GM18519 (cell line): ENCODE data around the gene TBX21.

Experiments used
- ATAC-seq: cut with Tn5 transposase; IDR thresholded peaks from one replicate; pipeline ENCODE4 v1.9.1; 2021; ENCODE audit warnings: mild to moderate bottlenecking, moderate library complexity; ENCODE audit not compliant: unreplicated experiment, low FRiP score

TBX21 gene

DNA sequence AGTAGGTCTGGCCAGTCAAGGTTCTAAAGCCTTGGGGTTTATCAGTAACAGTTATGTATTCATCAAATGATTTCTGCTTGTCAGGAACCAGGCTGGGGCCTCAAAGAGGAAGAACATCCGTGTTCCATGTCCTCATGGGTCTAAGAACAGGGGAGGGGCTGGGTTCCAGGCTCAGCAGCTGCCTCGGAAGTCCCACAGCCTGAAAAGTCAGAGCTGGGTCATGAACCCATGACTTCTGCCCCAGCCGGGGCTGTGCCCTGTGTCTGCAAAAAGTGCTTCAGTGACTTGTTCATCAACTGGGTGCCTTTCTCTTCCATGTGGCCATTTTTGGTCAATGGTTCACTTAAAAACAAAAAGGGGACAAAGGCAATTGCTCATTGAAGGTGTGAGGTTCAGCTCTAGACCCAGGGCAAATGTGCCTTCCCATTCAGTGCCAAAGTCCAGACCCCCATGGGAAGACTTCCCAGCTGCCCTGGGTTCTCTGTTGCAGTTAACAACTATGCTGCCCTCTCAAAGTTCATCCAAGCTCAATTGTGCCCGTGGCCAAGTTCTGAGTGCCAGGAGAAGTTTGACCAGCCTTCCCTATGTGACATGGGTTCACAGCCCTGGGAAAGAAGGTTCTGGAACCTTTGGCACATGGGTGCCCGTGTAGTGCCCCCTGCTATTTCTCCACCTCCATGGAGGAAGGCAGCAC lies 20.6 kb upstream of the TBX21 start:
- no peak for ATAC-seq

DNA sequence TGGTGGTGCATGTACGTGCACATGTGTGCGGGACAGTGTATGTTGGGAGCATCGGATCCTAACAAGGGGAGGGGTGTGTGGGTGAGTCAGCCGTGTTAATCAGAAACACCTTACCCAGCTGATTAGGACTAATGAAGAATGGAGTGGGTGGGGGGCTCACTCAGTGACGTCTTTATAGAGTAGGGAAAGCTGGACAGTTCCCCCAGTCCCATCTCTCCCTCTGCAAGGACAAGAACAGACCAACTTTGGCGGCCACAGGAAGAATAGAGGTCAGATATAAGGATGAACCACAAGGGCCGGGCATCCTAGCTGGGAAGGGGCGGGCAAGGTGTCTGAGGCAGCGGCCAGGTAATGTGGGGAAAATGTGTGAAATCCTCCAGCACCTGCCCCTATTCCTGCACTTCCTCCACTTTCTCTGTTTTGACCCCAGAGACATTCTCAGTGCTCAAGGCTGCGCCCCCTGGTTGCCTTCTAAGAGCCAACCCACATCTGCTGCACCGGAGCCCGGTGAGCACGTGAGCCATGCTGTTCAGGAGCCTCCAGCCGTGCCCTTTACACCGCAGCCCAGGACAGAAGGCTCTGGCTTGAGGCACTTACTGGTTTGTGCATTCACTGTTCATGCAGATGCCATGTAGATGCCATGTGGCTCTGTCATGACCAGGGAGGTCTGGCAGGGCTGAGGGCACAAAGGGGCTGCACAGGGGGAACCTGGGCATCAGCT lies 18.9 kb upstream of the TBX21 start:
- no peak for ATAC-seq

DNA sequence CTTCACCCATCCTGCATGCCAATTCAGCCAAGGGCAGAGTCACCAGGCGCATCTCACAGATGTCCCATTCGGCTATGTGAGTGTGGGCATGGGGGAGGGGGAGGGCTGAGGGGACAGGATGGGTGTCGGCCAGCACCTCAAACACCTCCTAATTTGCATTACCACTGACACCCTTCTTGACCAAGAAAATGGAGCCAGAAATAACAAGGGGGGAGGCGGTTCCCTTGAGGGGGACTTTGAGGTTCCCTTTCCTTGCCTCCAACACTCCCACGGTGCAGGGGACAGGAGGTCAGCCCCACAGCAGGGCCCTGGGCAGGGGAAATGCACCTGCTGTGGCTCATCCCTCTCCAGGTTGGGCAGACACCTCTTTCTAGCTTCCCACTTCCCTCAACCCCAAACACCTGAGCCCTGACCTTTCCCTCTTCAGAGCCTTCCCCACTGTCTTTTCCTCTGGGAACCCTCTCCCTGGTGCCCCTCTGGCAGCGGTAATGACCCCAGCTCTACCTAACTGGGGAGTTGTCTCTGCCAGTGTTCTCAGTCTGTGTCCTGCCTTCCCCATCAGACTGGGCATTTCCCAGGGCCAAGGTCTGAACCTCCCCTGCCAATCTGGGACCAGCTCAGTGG lies 18.2 kb upstream of the TBX21 start:
- ATAC-seq: no peak

DNA sequence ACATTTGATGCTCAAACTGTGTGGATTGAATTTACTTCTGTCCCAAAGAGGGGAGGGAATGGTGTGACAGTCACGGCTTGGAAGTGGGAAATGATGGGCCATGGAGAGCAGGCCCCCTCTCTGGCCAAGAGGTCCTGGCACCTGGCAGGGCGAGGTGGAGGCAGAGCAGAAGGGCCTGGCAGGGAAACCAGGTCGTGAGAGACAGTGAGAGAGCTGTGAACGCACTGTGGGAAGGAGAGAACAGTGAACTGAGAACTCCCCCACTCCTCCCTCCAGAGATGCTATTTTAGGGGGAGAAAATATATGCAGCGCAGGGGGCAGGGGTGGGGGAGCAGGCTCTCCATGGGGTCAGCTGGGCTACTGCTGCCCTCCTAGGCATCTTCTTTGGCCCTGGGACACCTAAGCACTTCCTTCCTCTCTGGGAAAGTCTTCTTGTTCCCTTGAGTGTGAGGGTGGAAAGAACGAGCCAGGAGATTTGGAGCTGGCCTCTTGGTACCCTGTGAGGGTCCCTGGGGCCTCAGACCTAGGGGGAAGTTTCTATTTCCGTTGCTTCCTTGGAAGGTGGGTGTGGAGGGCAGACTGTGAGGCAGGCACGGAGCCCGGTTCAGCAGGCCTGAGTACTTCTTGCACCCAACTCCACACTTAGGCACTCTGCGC lies 17.2 kb upstream of the TBX21 start:
- no peak for ATAC-seq

DNA sequence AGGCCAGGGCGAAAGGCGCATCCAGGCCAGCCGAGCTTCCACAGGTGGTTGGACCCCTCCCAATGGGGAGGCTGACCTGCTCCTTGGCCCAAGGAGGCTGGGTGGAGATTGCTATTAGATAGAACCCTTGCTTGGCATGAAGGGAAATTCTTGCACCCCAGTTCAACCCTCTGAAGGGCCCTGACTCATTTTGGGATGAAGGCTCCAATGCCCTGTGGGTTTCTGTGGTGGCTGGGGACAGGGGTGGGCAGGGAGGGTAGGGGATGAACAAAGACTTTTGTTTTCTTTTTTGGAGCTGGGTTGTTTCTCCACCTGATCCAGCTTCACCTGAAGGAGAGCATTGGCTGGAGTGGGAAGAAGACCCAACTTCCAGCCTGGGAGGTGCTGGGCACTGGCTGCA lies 16.7 kb upstream of the TBX21 start:
- no peak for ATAC-seq

DNA sequence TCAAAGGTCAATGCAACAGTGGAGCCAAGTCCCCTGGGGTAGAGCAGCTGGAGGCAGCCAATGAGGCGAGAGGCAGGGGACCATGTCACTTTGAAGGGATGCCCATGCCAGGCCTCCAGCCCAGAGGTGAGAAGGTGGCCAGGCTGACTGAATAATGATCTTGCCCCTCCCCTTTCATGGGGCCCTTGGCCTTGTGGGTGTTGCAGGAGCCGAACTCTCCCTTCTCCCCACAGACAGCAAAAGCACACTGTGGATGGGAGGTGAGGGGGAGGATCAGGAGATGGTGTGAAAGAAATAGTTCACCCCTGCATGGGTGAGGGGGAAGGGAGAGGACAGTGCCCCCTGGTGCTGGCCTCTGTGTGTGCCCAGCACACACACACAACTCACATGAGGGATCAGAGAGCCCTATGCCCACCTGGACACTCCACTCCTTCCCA lies 15.8 kb upstream of the TBX21 start:
- ATAC-seq: no peak

DNA sequence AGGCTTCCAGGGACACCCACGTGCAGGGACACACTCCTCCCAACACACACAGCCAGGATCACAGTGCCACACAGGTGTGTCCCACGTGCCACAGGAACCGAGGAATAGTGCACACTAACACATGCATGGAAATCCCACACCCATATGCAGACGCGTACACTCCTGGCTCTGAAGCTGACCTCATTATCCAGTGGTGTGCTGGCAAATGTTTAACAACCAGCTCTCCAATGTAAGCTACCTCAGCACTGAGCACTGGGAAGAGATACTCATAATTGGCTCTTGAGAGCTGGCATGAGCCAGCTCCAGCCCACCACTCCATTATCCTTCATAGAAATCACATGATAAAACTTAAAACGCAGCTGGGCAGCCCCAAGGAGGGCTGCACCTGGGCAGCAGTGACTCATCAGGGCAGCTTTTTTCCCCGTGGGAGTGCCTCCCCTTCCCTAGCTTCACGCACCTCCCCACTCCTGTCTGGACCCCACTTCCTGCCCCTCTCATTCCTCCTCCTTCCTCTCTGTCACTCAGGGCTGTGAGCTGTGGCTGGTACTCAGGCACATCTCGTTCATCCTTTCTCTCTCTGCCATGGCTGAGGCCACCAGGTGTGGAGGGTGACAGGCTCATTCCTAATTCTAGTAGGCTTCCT lies 14.9 kb upstream of the TBX21 start:
- ATAC-seq: no peak

DNA sequence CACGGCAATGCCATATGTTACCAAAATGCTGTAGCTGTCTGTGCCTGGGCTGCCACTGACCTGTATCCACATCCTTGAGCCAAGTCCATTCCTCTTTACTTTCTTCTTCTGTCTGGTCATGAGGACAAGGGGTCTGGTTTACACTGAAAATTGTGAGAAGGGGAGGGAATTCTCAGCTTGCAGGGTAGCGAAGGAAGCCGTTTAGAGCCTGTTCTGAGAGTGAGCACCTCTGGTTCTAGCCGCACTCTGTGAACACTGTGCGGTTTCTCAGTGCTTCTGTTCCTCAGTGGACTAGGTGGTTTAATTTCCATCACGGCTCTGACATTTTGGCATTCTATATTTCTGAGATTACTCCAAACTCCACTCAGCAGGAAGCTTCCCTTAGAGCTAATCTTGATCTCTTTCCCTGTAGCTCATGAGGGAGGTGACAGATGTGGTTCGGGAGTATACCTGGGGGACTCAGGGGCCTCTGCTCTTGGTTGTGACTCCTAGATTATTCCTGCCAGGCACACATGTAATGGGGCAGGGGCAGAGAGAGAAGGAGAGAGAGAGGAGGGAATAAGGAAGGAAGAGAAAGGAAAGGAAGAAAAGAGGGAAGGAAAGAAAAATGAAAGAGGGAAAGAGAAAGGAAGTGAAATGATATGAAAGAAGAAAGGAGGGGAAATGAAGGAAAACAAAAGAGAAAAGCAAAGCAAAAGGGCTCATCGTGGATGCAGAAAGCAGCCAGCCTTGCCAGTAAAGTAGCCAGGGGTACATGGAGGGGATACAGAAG lies 14.2 kb upstream of the TBX21 start:
- no peak for ATAC-seq

DNA sequence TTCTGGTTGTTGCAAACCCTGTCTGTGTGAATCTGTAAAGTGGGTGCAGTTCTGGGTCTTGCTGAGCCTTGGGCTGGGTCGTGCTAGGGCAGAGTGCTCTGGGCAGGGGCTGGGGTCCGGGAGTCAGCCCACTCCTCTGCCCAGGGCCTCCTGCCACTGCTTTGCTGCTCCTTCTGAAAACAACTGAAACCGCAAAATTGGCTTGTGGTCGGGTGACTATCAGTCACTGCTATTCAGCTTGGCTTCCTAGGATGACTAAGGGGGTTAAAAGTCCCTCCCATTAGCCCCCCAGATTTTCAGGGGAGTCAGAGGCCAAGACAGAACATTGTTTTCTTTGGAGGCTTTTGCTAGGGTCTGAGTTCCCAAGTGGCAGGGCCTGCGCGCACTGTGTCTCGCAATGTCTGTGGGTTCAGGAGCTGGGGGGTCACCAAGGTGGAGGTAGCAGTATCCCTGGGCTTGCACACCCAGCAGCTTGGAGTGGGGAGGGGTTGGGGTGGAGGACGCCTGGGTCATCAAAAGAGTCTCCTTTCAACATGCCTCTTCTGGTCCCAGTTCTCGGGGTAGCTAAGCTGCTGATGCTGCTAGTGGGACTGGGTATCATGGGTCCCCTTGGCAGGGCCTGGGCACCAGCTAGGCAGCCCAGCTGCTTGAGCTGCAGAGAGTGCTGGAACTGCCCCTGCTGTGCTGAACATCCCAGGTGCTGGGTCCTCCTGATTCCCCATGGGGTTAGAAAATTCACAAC lies 13.5 kb upstream of the TBX21 start:
- ATAC-seq: no peak

DNA sequence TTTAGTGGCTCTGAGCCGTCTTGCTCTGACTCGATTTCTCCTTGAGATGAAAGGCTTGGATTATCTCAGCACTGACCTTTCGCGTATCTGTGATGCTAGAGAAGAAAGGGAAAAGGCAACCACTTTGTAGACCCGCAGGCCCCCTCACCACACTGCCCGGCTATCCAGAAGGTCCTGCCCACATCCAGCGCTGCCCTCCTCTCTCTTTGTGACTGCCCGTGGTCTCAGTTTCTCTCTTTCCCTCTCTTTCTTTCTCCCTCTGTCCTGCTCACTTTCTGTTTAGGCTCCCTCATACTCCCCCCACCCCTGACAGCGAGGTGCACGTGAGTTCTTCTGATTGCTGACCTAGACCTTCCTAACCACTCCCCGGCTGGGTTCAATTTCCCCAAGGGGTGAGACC lies 12.8 kb upstream of the TBX21 start:
- no peak for ATAC-seq

DNA sequence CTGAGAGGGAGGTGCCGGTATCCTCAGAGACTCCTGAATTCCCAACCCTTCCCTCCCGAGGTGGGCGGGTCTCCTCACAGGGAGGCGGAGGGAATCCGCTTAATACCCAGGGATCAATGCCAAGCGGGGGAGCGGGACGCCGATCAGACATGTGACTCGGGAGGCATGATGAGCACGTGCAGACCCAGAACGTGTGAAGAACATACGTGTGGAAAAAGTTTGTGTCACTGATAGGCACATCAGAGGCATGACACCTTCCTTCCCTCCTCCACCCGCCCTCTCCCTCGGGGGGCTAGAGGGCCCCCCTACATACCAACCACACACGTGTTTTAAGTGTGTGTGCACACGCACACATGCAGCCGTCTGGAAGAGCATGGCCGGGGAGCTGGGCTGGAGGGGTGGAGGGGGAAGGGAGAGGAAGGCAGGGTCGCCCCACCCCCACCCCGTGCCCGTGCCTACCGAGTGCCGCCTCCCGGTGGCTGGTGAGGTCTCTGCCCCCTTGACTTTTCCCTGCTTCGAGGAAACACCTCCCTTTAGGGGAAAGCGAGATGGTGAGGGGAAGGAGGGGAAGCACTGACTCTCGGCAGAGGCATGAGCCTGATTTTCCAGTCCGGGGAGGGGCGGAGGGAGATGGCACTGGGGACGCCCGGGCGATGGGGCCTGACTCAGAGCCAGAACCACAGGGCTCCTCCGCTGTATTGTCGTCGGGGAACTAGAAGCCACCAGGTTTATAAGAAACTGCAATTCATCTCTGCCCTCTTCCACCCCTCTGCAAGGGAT lies 12.1 kb upstream of the TBX21 start:
- ATAC-seq: no peak

DNA sequence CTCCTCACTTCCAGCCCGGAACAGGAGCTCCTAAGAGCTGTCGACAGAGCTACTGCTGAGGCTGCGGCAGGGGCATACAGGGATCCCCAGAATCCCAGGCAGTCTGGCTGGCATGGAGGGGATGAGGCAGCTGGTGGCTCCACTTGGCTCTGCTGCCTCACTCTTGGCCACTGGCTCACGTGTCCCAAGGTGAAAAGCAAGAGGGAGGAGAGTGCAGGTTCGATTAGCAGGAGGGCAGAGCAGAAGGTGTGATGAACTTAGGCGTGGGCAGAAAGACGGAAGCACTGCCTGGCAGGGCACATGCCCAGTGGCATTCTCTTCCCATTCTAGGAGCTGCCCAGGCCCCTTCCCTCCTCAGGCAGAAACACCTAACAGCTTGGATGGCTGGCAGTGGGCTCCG lies 11.3 kb upstream of the TBX21 start:
- no peak for ATAC-seq

DNA sequence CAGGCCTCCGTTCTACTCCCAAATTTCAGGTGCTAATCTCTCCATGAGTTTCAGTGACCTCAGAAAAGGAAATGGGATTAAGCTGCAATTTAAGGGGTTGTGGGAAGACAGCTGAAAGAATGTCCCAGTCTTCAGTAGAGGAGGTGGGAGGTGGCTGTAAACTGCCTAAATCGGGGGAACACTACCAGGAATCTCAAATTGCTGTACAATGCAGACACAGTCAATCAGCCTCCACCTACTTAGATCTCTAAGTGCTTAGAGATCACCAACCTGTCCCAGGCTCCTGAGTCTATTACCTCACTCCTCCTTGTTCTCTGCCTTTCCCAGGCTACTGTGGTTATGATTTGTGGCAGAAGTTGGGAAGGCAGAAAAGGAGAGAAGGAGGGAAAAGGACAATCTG lies 8.3 kb upstream of the TBX21 start:
- no peak for ATAC-seq

DNA sequence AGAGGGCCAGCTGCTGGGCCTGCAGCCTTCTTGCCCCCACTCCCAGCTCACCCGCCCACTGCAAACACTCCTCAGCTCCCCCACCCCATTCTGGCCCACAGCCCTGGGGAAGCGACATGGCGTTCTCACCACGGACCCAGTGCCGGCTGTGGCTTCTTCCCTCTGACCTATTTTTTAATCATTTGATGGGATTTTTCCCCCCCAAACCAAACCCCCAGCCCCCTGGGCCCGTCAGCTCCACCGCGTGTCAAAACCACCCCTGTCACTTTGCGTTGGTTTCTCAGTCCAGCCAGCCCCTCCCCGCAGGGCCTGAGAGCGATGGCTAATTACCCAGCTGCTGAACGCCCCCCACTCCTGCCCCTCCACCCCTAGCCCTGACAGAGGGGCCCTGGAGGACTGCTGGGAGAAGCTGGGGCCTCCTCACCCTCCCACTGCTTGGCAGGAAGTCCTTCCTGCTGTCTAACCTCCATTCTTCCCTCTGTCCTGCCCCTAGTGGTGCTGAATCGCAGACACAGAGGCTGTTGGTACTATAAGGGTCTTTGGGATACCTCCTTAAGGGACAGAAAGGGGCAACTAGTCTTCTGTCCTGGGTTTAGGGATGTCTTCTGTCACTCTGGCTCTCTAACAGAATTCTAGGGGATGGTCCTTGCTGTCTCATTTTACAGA lies 7.5 kb upstream of the TBX21 start:
- ATAC-seq: no peak

DNA sequence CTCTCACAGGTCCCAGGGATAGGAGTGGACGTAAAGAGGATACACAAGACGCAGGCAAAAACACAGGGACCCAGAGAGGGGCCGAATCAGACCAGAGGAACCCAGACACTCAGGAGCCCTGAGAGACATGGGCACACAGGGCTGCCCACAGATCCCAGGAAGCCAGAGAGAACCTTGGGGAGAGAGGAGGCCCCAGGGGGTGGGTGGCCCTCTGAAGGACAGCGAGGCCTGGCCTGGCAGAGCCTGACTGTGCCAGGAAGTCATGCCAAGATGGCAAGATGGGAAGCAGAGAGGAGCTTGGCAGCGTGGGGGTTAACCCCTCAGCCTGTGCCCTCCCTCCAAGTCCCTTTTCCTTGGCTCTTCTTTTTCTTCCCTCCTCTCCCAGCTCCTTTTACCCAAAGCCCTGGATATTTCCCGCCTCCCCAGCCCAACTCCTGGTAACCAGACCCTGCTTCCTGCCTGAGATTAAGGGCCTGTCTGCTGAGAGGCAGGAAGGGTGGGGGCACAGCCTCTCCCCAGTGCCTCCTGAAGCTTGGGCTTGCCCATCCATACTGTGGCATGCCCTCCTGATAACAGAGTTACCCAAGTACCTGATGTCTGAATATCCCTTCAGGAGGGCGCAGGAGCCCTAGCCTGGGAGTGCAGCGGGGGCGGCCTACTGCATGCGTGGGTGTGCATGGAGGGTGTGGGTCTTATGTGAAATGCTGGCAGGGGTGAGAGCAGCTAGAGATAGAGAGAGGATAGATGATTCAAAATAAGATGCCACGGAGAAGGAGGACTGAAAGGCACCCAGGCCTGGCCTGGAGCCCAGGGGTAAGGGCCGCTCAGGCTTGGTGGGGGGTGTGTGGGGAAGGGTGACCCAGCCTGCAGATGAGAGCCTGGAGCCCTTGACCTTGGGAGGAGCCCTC lies 6.0 kb upstream of the TBX21 start:
- no peak for ATAC-seq

DNA sequence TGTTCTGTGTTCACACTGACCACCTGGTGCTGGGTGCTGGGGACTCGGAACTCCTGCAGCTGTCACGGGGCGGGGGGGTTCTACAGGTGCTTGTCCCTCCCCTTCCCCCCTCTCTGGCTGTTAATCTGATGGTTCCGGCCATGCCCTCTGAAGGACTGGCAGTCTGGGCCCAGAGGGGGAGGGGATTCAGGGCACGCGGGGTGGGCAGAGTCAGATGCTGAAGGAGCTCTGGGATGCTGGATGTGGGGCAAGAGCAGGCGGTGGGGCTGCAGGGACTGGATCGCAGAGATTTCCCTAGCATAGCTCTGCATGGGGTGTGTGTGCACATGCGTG lies 5.4 kb upstream of the TBX21 start:
- ATAC-seq: no peak

DNA sequence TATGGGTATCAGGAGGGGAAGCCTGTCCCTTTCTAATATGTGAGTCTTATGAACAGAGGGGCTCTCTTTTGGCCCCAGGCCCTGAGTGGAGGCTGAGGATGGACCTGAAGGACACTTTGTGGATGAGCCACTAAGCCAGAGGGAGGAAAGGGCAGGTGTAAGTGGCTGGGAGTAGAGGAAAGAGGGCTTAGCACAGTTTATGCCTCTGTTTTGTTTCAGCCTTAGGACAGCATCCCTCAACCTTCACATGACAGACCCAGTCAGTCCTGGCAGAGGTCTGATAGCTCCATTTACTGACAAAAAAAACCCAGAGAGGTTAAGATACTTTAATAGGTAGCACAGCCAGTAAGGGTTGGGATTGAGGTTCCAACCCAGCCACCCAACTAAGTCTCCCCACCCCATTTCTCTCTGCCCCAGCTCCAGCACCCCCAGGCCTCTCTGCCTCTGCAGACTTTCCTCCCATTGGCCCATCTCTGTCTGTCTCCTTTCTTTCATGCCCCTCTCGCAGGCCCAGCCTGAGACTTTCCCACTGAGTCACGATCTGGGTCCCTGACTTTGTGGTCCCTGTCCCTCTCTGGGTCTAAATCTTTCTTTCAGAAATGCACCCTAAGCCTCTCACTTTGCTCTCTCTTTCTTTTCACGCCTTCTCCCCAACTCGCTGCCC lies 4.7 kb upstream of the TBX21 start:
- no peak for ATAC-seq
